Measurements from ENCODE around the gene NECAB2. TPM values are rescaled to one million over a fixed set of nuclear protein-coding genes. Genes with fewer than 3 reads are reported as not detected.

NECAB2 gene
- total RNA-seq, 4 donors from 2014 or later = not detected

DNA sequence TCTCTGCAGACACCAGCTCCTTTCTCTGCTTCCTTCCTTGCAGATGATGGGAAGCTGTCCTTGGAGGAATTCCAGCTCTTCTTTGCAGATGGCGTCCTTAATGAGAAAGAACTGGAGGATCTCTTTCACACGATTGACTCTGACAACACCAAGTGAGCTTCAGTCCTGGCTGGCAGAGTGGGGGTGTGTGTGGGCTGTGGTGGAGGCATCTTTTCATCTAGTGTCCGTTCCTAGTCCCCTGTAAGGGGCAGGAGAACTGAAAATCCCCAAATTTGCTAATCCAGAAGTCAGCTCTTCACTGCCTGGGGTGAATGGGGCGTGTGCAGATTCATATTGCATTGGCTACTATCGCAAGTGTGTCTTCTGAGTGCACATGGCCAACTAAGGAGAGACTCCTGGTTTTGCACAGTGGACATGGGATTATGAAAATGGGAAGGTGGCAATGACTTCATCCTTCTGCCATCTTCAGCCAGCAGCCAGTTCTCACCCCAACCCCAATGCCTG lies 10.4 kb downstream of the NECAB2 start:
- WGBS = 92% methylated on average over 5 of the region's 5 CpGs
- Histone ChIP-seq H3K4me3 (no peak overlapping the region), H3K4me1 (no peaks in the 10 kb centered on the region), H3K27ac (replicated peaks in 1 of 4) (no peak overlapping the region), H3K9me3 (peaks cover 0 to 11% (median 3%) of the 10 kb centered on the region in 4 donors), H3K36me3 (no peaks in the 10 kb centered on the region), H3K27me3 (no peaks in the 10 kb centered on the region)
- intact Hi-C loops (cut with DNase I) = no loop called here
- DNase-seq (ENCODE audit: extremely low spot score) = no peak
- TF ChIP-seq EP300 (IDR thresholded peaks at IDR 0.05) (no peak), POLR2A (IDR thresholded peaks at IDR 0.05; ENCODE audit: low read depth) (no peak), POLR2AphosphoS5 (IDR thresholded peaks at IDR 0.05) (no peak)

DNA sequence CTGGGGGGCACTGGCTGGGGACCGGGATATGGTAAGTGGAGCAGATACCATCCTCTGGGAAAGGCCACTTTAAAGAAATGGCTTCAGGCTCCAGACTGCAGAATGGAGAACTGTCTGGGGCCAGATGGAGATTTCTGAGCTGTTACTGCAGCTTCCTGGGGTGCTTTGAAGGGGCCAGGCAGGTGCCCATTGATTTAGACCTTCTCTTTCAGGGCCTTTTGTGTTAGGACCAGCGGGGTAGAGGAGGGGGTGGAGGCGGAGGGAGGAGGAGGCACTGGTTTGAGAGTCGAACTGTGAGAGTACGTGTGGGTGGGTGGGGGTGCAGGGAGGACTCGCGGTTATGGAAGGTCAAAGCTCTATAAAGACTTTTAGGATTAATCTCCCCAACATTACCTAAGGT lies 11.4 kb downstream of the NECAB2 start:
- intact Hi-C loops (cut with DNase I) = no loop called here
- 93% methylated on average over 7 of the region's 7 CpGs for WGBS
- DNase-seq (ENCODE audit: extremely low spot score) = no peak

DNA sequence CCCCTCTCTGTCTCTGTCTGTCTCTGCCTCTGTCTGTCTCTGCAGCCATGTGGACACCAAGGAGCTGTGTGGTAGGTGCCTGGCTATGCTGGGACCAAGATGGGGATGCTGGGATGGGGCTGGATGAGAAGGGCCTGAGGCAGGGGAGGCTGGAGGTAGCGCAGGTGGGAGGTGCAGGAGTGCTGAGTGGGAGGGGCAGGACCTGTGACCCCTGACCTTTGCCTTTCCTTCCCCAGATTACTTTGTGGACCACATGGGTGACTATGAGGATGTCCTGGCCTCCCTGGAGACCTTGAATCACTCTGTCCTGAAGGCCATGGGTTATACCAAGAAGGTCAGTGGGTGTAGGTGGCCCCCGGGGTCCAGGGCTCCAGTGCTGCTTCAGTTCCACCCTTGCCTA lies 12.8 kb downstream of the NECAB2 start:
- intact Hi-C loops (cut with DNase I) = no loop called here
- H3K27ac ChIP-seq (replicated peaks in 1 of 4) = no peak overlapping the region
- TF ChIP-seq POLR2A (IDR thresholded peaks at IDR 0.05; ENCODE audit: low read depth) (no peak), POLR2AphosphoS5 (IDR thresholded peaks at IDR 0.05) (no peak), EP300 (IDR thresholded peaks at IDR 0.05) (no peak)
- TF ChIP-seq, protein P1, sequence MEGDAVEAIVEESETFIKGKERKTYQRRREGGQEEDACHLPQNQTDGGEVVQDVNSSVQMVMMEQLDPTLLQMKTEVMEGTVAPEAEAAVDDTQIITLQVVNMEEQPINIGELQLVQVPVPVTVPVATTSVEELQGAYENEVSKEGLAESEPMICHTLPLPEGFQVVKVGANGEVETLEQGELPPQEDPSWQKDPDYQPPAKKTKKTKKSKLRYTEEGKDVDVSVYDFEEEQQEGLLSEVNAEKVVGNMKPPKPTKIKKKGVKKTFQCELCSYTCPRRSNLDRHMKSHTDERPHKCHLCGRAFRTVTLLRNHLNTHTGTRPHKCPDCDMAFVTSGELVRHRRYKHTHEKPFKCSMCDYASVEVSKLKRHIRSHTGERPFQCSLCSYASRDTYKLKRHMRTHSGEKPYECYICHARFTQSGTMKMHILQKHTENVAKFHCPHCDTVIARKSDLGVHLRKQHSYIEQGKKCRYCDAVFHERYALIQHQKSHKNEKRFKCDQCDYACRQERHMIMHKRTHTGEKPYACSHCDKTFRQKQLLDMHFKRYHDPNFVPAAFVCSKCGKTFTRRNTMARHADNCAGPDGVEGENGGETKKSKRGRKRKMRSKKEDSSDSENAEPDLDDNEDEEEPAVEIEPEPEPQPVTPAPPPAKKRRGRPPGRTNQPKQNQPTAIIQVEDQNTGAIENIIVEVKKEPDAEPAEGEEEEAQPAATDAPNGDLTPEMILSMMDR (IDR thresholded peaks at IDR 0.05) = no peak
- H3K4me3 ChIP-seq = no peak overlapping the region
- WGBS = 100% methylated on average over 1 of the region's 2 CpGs
- no peaks in the 10 kb centered on the region for H3K27me3 ChIP-seq
- H3K36me3 ChIP-seq = no peaks in the 10 kb centered on the region
- no peaks in the 10 kb centered on the region for H3K4me1 ChIP-seq
- H3K9me3 ChIP-seq = peaks cover 0 to 11% (median 3%) of the 10 kb centered on the region in 4 donors
- DNase-seq (ENCODE audit: extremely low spot score) = no peak

More for the DNA sequence above, 11.4 kb downstream of the NECAB2 start:
- Histone ChIP-seq H3K4me3 (no peak overlapping the region), H3K4me1 (no peaks in the 10 kb centered on the region), H3K27me3 (no peaks in the 10 kb centered on the region), H3K27ac (replicated peaks in 1 of 4) (no peak overlapping the region), H3K36me3 (no peaks in the 10 kb centered on the region), H3K9me3 (peaks cover 0 to 11% (median 3%) of the 10 kb centered on the region in 4 donors)
- no peak for TF ChIP-seq EP300 (IDR thresholded peaks at IDR 0.05)
- no peak for TF ChIP-seq POLR2A (IDR thresholded peaks at IDR 0.05; ENCODE audit: low read depth)
- TF ChIP-seq, protein P1 (IDR thresholded peaks at IDR 0.05) = no peak
- TF ChIP-seq POLR2AphosphoS5 (IDR thresholded peaks at IDR 0.05) = no peak

DNA sequence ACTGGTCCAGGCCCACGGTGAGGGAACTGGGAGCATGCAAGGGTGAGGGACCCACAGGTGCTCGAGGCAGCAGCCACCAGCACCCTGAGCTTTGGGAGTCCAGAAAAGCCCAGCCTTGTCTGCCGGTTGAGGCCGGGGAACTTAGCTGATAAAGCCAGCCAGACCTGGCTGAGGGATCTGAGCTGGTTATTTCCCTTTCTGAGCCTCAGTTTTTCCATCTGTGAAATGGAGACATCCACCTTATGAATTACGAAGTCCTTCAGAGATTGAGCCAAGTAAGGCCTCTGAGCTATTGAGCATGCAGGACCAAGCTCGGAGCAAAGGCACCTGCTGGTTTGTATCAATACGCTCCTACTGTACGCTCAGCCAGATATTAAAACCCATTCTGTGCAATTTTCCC lies 13.8 kb downstream of the NECAB2 start:
- intact Hi-C loops (cut with DNase I) = no loop called here
- Histone ChIP-seq H3K27me3 (no peaks in the 10 kb centered on the region), H3K27ac (replicated peaks in 1 of 4) (no peak overlapping the region), H3K4me1 (no peaks in the 10 kb centered on the region), H3K4me3 (no peak overlapping the region), H3K9me3 (peaks cover 0 to 11% (median 3%) of the 10 kb centered on the region in 4 donors), H3K36me3 (no peaks in the 10 kb centered on the region)
- DNase-seq (ENCODE audit: extremely low spot score) = no peak
- 94% methylated on average over 8 of the region's 8 CpGs for WGBS
- TF ChIP-seq POLR2AphosphoS5 (IDR thresholded peaks at IDR 0.05) (no peak), EP300 (IDR thresholded peaks at IDR 0.05) (no peak), POLR2A (IDR thresholded peaks at IDR 0.05; ENCODE audit: low read depth) (no peak)
- TF ChIP-seq, protein P1 (IDR thresholded peaks at IDR 0.05) = no peak

DNA sequence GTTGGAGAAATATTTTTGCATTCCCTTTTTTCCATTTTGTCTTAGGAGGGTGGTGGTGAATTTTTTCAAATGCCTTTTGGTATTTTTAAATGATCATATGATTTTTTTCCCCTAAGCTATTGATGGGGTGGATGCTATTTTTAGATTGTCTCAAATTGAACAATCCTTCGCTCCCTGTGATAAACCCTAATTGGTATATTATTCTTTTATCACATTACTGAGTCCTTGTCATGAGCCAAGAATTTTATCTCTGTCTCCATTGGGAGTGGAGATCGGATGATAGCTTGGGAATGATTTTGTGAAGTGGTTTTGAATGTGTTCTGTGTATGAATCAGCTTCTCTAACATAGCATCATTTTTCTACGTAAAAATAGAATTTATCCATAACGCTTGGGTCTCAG lies 15.4 kb downstream of the NECAB2 start:
- Histone ChIP-seq H3K9me3 (peaks cover 0 to 7% (median under 1%) of the 10 kb centered on the region in 4 donors), H3K27me3 (no peaks in the 10 kb centered on the region), H3K36me3 (no peaks in the 10 kb centered on the region), H3K4me1 (no peaks in the 10 kb centered on the region), H3K27ac (replicated peaks in 1 of 4) (no peak overlapping the region), H3K4me3 (no peak overlapping the region)
- TF ChIP-seq POLR2A (IDR thresholded peaks at IDR 0.05; ENCODE audit: low read depth) = no peak
- TF ChIP-seq POLR2AphosphoS5 (IDR thresholded peaks at IDR 0.05) = no peak
- TF ChIP-seq, protein P1 (IDR thresholded peaks at IDR 0.05) = no peak
- no peak for TF ChIP-seq EP300 (IDR thresholded peaks at IDR 0.05)
- intact Hi-C loops (cut with DNase I) = no loop called here
- WGBS = 81% methylated on average over 4 of the region's 4 CpGs
- no peak for DNase-seq (ENCODE audit: extremely low spot score)
